Bronchial epithelial cell (primary cell): ENCODE data around the gene SYNC. TPM values are rescaled to one million over a fixed set of nuclear protein-coding genes. Genes with fewer than 3 reads are reported as not detected.

Source experiments
- DNase-seq: peaks from one replicate; pipeline ENCODE4 v3.0.0-alpha.2; 2010; ENCODE audit warnings: low read depth
- FAIRE-seq: peaks from 2 replicates; lab custom pipeline; 2011; peaks lifted over from hg19 to GRCh38; lab: Jason Lieb, UNC
- H3K27me3 ChIP-seq: 2 replicates; pipeline ENCODE4 v1.5.1; 2011; ENCODE audit warnings: low read length; ENCODE audit not compliant: control insufficient read depth, insufficient read depth
- H3K36me3 ChIP-seq: 2 replicates; pipeline ENCODE4 v1.5.1; 2011; ENCODE audit warnings: low read length; ENCODE audit not compliant: control insufficient read depth, insufficient read depth
- H3K4me3 ChIP-seq: 2 replicates; pipeline ENCODE4 v1.5.1; 2011; ENCODE audit warnings: mild to moderate bottlenecking, low read depth, low read length, control low read depth
- CTCF ChIP-seq: IDR thresholded peaks from 2 replicates; pipeline ENCODE4 v1.5.1; 2011; ENCODE audit warnings: mild to moderate bottlenecking, moderate library complexity, low read length, control low read depth, inconsistent platforms; ENCODE audit not compliant: insufficient read depth, severe bottlenecking
- total RNA-seq: library from RNA; depleted of rRNA; stranded (reverse); fragments of >200 nt; gene quantifications from 2 replicates; pipeline ENCODE4 v1.2.1, GENCODE V29; 2014

The SYNC gene
- total RNA-seq, 1 donor from 2014 or later = 3.4 TPM

GRCh38 chr1:32718527-32718926 lies 16.0 kb upstream of the SYNC start:
- FAIRE-seq (no peak), DNase-seq (no peak)
- Histone ChIP-seq H3K36me3 (no peaks in the 10 kb centered on the region), H3K4me3 (no peak overlapping the region), H3K27me3 (no peaks in the 10 kb centered on the region)
- no peak for TF ChIP-seq CTCF

- no peak for TF ChIP-seq CTCF
- H3K4me3 ChIP-seq = no peak overlapping the region
- H3K36me3 ChIP-seq = no peaks in the 10 kb centered on the region
- DNase-seq (no peak), FAIRE-seq (no peak)
- H3K27me3 ChIP-seq = no peaks in the 10 kb centered on the region
These were observed 15.5 kb upstream of the SYNC start for GRCh38 chr1:32718036-32718435.

- DNase-seq (no peak), FAIRE-seq (no peak)
- Histone ChIP-seq H3K27me3 (no peaks in the 10 kb centered on the region), H3K4me3 (no peak overlapping the region), H3K36me3 (no peaks in the 10 kb centered on the region)
- TF ChIP-seq CTCF = no peak
These were observed 14.9 kb upstream of the SYNC start for GRCh38 chr1:32717503-32717902.

GRCh38 chr1:32716312-32717148 lies 14.0 kb upstream of the SYNC start:
- H3K36me3 ChIP-seq = no peaks in the 10 kb centered on the region
- H3K4me3 ChIP-seq = no peak overlapping the region
- FAIRE-seq (peak; percentile 81), DNase-seq (peak; percentile 95)
- no peak for TF ChIP-seq CTCF
- H3K27me3 ChIP-seq = no peaks in the 10 kb centered on the region

- TF ChIP-seq CTCF = no peak
- FAIRE-seq (peak; percentile 13), DNase-seq (peak; percentile 68)
- Histone ChIP-seq H3K27me3 (no peaks in the 10 kb centered on the region), H3K36me3 (no peaks in the 10 kb centered on the region), H3K4me3 (no peak overlapping the region)
These were observed 13.3 kb upstream of the SYNC start for GRCh38 chr1:32715901-32716311.

GRCh38 chr1:32714277-32714676 lies 11.7 kb upstream of the SYNC start:
- no peak for DNase-seq
- no peak for FAIRE-seq
- Histone ChIP-seq H3K36me3 (no peaks in the 10 kb centered on the region), H3K27me3 (no peaks in the 10 kb centered on the region), H3K4me3 (no peak overlapping the region)
- TF ChIP-seq CTCF = no peak
